Measurements from ENCODE around the gene ZNF750.

ZNF750 gene
- total RNA-seq: 0 to 0.08 (median 0) reads per million in 18 experiments

- no peak for DNase-seq
Observed at GRCh38 chr17:82839617-82840292, at the start of gene ZNF750. Gene ZNF750, minus strand, starts transcription at chr17:82840022. Its CDS starts 7,568 bp downstream, at chr17:82832454.

- DNase-seq: no peak
Observed at GRCh38 chr17:82888583-82889495, 49.0 kb upstream of the ZNF750 start.

GRCh38 chr17:82887255-82888164 is 47.7 kb upstream of the ZNF750 start:
- peak; percentile 15 to 36 for DNase-seq

- DNase-seq: no peak
Observed at GRCh38 chr17:82884970-82885353, 45.1 kb upstream of the ZNF750 start.

GRCh38 chr17:82884341-82884969 is 44.6 kb upstream of the ZNF750 start:
- no peak for DNase-seq

- no peak for DNase-seq
Observed at GRCh38 chr17:82883419-82884031, 43.7 kb upstream of the ZNF750 start.

- peak; percentile 24 to 41 for DNase-seq
Observed at GRCh38 chr17:82882715-82883418, 43.0 kb upstream of the ZNF750 start.

GRCh38 chr17:82881900-82882714 is 42.3 kb upstream of the ZNF750 start:
- peak; percentile 76 to 86 for DNase-seq

- DNase-seq: no peak
Observed at GRCh38 chr17:82881324-82881823, 41.6 kb upstream of the ZNF750 start.

- no peak for DNase-seq
Observed at GRCh38 chr17:82880620-82881323, 41.0 kb upstream of the ZNF750 start.

GRCh38 chr17:82879241-82879640 is 39.4 kb upstream of the ZNF750 start:
- DNase-seq: no peak

- peak; percentile 20 to 41 for DNase-seq
Observed at GRCh38 chr17:82878527-82878926, 38.7 kb upstream of the ZNF750 start.

- DNase-seq: peak; percentile 29 to 39
Observed at GRCh38 chr17:82876602-82877379, 37.0 kb upstream of the ZNF750 start.

- peak; percentile 19 to 43 for DNase-seq
Observed at GRCh38 chr17:82876149-82876548, 36.3 kb upstream of the ZNF750 start.

GRCh38 chr17:82875407-82875856 is 35.6 kb upstream of the ZNF750 start:
- DNase-seq: peak in 1 of 2 donors; percentile 19

GRCh38 chr17:82874011-82874835 is 34.4 kb upstream of the ZNF750 start:
- no peak for DNase-seq

- no peak for DNase-seq
Observed at GRCh38 chr17:82873521-82873920, 33.7 kb upstream of the ZNF750 start.
